HUES6 (cell line): ENCODE measurements around the gene ITM2C.

Experiments
- H3K27ac ChIP-seq: 2 replicates; pipeline ENCODE4 v1.7.0; 2013; ENCODE audit warnings: low read depth, mild to moderate bottlenecking, low read length, inconsistent platforms
- H3K27me3 ChIP-seq: 2 replicates; pipeline ENCODE4 v1.6.1; 2013; ENCODE audit warnings: low read length; ENCODE audit not compliant: control insufficient read depth, insufficient read depth
- H3K36me3 ChIP-seq: 2 replicates; pipeline ENCODE4 v1.6.1; 2013; ENCODE audit warnings: low read length; ENCODE audit not compliant: control insufficient read depth, insufficient read depth
- H3K4me1 ChIP-seq: 2 replicates; pipeline ENCODE4 v1.6.1; 2013; ENCODE audit warnings: low read length; ENCODE audit not compliant: control insufficient read depth, insufficient read depth
- H3K4me3 ChIP-seq: 2 replicates; pipeline ENCODE4 v1.5.1; 2013; ENCODE audit warnings: low read depth, low read length
- H3K9ac ChIP-seq: one replicate; pipeline ENCODE4 v1.6.1; 2013; ENCODE audit warnings: mild to moderate bottlenecking, low read length
- H3K9me3 ChIP-seq: 2 replicates; pipeline ENCODE4 v1.6.1; 2013; ENCODE audit warnings: low read depth, low read length; ENCODE audit not compliant: control insufficient read depth, insufficient read depth

The ITM2C gene

GRCh38 chr2:230874456-230874855 is 9.7 kb downstream of the ITM2C start:
- no peak overlapping the region for H3K4me3 ChIP-seq
- H3K9me3 ChIP-seq: no peaks in the 10 kb centered on the region
- H3K27me3 ChIP-seq: no peaks in the 10 kb centered on the region
- peaks cover 35% of the 10 kb centered on the region for H3K4me1 ChIP-seq
- H3K36me3 ChIP-seq: peaks cover 66% of the 10 kb centered on the region
- H3K9ac ChIP-seq: no peak overlapping the region
- no peak overlapping the region for H3K27ac ChIP-seq

- Histone ChIP-seq H3K4me1 (peaks cover 31% of the 10 kb centered on the region), H3K9me3 (no peaks in the 10 kb centered on the region), H3K4me3 (no peak overlapping the region), H3K9ac (no peak overlapping the region), H3K27ac (no peak overlapping the region), H3K27me3 (no peaks in the 10 kb centered on the region), H3K36me3 (peaks cover 70% of the 10 kb centered on the region)
Measured at GRCh38 chr2:230874876-230875275, 10.1 kb downstream of the ITM2C start.

- H3K36me3 ChIP-seq: peaks cover 73% of the 10 kb centered on the region
- H3K27ac ChIP-seq: no peak overlapping the region
- no peak overlapping the region for H3K9ac ChIP-seq
- no peaks in the 10 kb centered on the region for H3K27me3 ChIP-seq
- H3K4me1 ChIP-seq: peaks cover 24% of the 10 kb centered on the region
- H3K4me3 ChIP-seq: no peak overlapping the region
- no peaks in the 10 kb centered on the region for H3K9me3 ChIP-seq
Measured at GRCh38 chr2:230875347-230876315, 10.9 kb downstream of the ITM2C start.

- H3K4me3 ChIP-seq: no peak overlapping the region
- H3K9me3 ChIP-seq: no peaks in the 10 kb centered on the region
- H3K4me1 ChIP-seq: peaks cover 8% of the 10 kb centered on the region; the same call in 1 of the 2 replicates
- no peak overlapping the region for H3K27ac ChIP-seq
- no peak overlapping the region for H3K9ac ChIP-seq
- no peaks in the 10 kb centered on the region for H3K27me3 ChIP-seq
- H3K36me3 ChIP-seq: peaks cover 70% of the 10 kb centered on the region
Measured at GRCh38 chr2:230877116-230877758, 12.5 kb downstream of the ITM2C start.

- Histone ChIP-seq H3K27ac (no peak overlapping the region; the same call in 1 of the 2 replicates), H3K9ac (no peak overlapping the region), H3K4me3 (no peak overlapping the region), H3K36me3 (peaks cover 68% of the 10 kb centered on the region), H3K27me3 (no peaks in the 10 kb centered on the region), H3K9me3 (no peaks in the 10 kb centered on the region), H3K4me1 (peaks cover 5% of the 10 kb centered on the region; the same call in 1 of the 2 replicates)
Measured at GRCh38 chr2:230877759-230878598, 13.2 kb downstream of the ITM2C start.

GRCh38 chr2:230878599-230879188 is 14.0 kb downstream of the ITM2C start:
- Histone ChIP-seq H3K9ac (no peak overlapping the region), H3K4me3 (no peak overlapping the region), H3K27ac (no peak overlapping the region; the same call in 1 of the 2 replicates), H3K4me1 (peaks cover 1% of the 10 kb centered on the region; the same call in 1 of the 2 replicates), H3K9me3 (no peaks in the 10 kb centered on the region), H3K36me3 (peaks cover 61% of the 10 kb centered on the region), H3K27me3 (no peaks in the 10 kb centered on the region)

- H3K4me1 ChIP-seq: no peaks in the 10 kb centered on the region
- H3K36me3 ChIP-seq: peaks cover 55% of the 10 kb centered on the region
Measured at GRCh38 chr2:230879271-230879882, 14.6 kb downstream of the ITM2C start.

GRCh38 chr2:230879891-230880290 is 15.1 kb downstream of the ITM2C start:
- H3K9me3 ChIP-seq: no peaks in the 10 kb centered on the region
- H3K27ac ChIP-seq: no peak overlapping the region
- H3K9ac ChIP-seq: no peak overlapping the region
- no peaks in the 10 kb centered on the region for H3K4me1 ChIP-seq
- H3K4me3 ChIP-seq: no peak overlapping the region
- H3K36me3 ChIP-seq: peaks cover 49% of the 10 kb centered on the region
- H3K27me3 ChIP-seq: no peaks in the 10 kb centered on the region

More at GRCh38 chr2:230879271-230879882, 14.6 kb downstream of the ITM2C start:
- no peak overlapping the region for H3K27ac ChIP-seq
- H3K9ac ChIP-seq: no peak overlapping the region
- H3K9me3 ChIP-seq: no peaks in the 10 kb centered on the region
- H3K27me3 ChIP-seq: no peaks in the 10 kb centered on the region
- H3K4me3 ChIP-seq: no peak overlapping the region

- H3K9ac ChIP-seq: no peak overlapping the region
- no peaks in the 10 kb centered on the region for H3K27me3 ChIP-seq
- no peak overlapping the region for H3K4me3 ChIP-seq
- peaks cover 9% of the 10 kb centered on the region for H3K4me1 ChIP-seq
- no peak overlapping the region for H3K27ac ChIP-seq
- H3K36me3 ChIP-seq: peaks cover 32% of the 10 kb centered on the region
- H3K9me3 ChIP-seq: no peaks in the 10 kb centered on the region
Measured at GRCh38 chr2:230881840-230882239, 17.1 kb downstream of the ITM2C start.

GRCh38 chr2:230885463-230886130 is 20.9 kb downstream of the ITM2C start:
- H3K27ac ChIP-seq: no peak overlapping the region
- H3K4me3 ChIP-seq: no peak overlapping the region
- H3K4me1 ChIP-seq: peaks cover 9% of the 10 kb centered on the region

More at GRCh38 chr2:230885463-230886130, 20.9 kb downstream of the ITM2C start:
- H3K27me3 ChIP-seq: no peaks in the 10 kb centered on the region
- H3K9ac ChIP-seq: no peak overlapping the region
- no peaks in the 10 kb centered on the region for H3K9me3 ChIP-seq
- H3K36me3 ChIP-seq: no peaks in the 10 kb centered on the region
